KMS-11 (cell line): Measurements from ENCODE around the gene FGF14.
A peak's percentile ranks its signal among the peaks of the same experiment; 100 is the strongest.

ENCODE experiments used
- H2AFZ ChIP-seq: fragments of 200-600 bp; sonication (generic); 2 replicates; pipeline ENCODE4 v1.6.1; 2016; ENCODE audit warnings: antibody characterized with exemption, mixed run types, low read depth
- H3K27ac ChIP-seq: fragments of 200-600 bp; sonication (generic); 2 replicates; pipeline ENCODE4 v1.6.1; 2016; ENCODE audit warnings: mild to moderate bottlenecking, mixed run types
- H3K27me3 ChIP-seq: fragments of 200-600 bp; sonication (generic); 2 replicates; pipeline ENCODE4 v1.6.1; 2017; ENCODE audit warnings: mild to moderate bottlenecking, low read depth, mixed run types, moderate library complexity; ENCODE audit not compliant: insufficient read depth
- H3K36me3 ChIP-seq: fragments of 200-600 bp; sonication (generic); 2 replicates; pipeline ENCODE4 v1.6.1; 2017; ENCODE audit warnings: mild to moderate bottlenecking, mixed run types; ENCODE audit not compliant: insufficient read depth
- H3K4me1 ChIP-seq: fragments of 200-600 bp; sonication (generic); 2 replicates; pipeline ENCODE4 v1.6.1; 2016; ENCODE audit warnings: mild to moderate bottlenecking, low read depth, mixed run types; ENCODE audit not compliant: poor library complexity, severe bottlenecking
- H3K4me2 ChIP-seq: fragments of 200-600 bp; sonication (generic); 2 replicates; pipeline ENCODE4 v1.7.0; 2016; ENCODE audit warnings: mild to moderate bottlenecking, mixed run types
- H3K4me3 ChIP-seq: fragments of 200-600 bp; sonication (generic); IDR thresholded peaks from 2 replicates; pipeline ENCODE4 v1.6.1; 2017; ENCODE audit warnings: low read depth, low read length, mixed read lengths; ENCODE audit not compliant: insufficient read depth
- H3K79me2 ChIP-seq: fragments of 200-600 bp; sonication (generic); 2 replicates; pipeline ENCODE4 v1.6.1; 2016; ENCODE audit warnings: low read depth, mixed run types; ENCODE audit not compliant: insufficient read depth
- H3K9ac ChIP-seq: fragments of 200-600 bp; sonication (generic); 2 replicates; pipeline ENCODE4 v1.6.1; 2016; ENCODE audit warnings: mild to moderate bottlenecking, mixed run types
- H4K20me1 ChIP-seq: fragments of 200-600 bp; sonication (generic); 2 replicates; pipeline ENCODE4 v1.6.1; 2016; ENCODE audit warnings: mild to moderate bottlenecking, mixed run types; ENCODE audit not compliant: insufficient read depth
- TF ChIP-seq, protein P1 (sequence below): fragments of 200-600 bp; sonication (generic); conservative IDR thresholded peaks from 2 replicates; pipeline ENCODE4 v1.6.1; 2017; ENCODE audit warnings: low read depth, mild to moderate bottlenecking, antibody characterized with exemption, low read length, moderate library complexity, mixed read lengths

The FGF14 gene

DNA sequence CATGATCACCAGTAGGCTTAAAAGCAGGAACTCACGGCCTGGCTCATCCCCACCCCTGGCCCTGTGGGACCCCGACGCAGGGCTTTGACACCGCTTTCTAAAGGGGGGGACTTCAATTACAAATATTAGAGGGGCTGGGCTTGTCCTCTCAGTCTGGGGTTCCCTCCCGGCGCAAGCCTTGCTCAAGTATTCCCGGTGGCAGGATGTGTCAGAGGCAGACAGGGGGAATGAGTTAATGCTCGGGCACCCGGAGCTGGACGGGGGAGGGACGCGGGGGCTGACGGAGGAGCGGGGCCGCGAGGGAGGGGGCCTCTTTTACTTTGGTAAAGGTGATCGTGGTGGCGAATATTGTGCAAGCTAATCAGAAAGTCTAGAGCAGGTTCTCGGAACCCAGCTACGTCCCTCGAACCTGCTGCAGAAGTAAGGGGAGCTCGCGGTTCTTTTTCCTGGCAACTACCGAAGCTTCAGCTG is 1.1 kb downstream of the FGF14 start:
- Histone ChIP-seq H2AFZ (peak overlapping the region; percentile 93), H3K27me3 (no peaks in the 10 kb centered on the region), H3K4me2 (peak overlapping the region; percentile 78)

GRCh38 chr13:102399791-102400674 is 1.8 kb downstream of the FGF14 start:
- H3K27ac ChIP-seq: no peak overlapping the region
- H3K36me3 ChIP-seq: no peaks in the 10 kb centered on the region
- H3K27me3 ChIP-seq: no peaks in the 10 kb centered on the region
- H3K4me1 ChIP-seq: peaks cover 6% of the 10 kb centered on the region
- H3K4me3 ChIP-seq: no peak overlapping the region
- TF ChIP-seq, protein P1, sequence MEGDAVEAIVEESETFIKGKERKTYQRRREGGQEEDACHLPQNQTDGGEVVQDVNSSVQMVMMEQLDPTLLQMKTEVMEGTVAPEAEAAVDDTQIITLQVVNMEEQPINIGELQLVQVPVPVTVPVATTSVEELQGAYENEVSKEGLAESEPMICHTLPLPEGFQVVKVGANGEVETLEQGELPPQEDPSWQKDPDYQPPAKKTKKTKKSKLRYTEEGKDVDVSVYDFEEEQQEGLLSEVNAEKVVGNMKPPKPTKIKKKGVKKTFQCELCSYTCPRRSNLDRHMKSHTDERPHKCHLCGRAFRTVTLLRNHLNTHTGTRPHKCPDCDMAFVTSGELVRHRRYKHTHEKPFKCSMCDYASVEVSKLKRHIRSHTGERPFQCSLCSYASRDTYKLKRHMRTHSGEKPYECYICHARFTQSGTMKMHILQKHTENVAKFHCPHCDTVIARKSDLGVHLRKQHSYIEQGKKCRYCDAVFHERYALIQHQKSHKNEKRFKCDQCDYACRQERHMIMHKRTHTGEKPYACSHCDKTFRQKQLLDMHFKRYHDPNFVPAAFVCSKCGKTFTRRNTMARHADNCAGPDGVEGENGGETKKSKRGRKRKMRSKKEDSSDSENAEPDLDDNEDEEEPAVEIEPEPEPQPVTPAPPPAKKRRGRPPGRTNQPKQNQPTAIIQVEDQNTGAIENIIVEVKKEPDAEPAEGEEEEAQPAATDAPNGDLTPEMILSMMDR: no peak
- H2AFZ ChIP-seq: peak overlapping the region; percentile 93
- H3K9ac ChIP-seq: peak overlapping the region; percentile 58; the same call in 1 of the 2 replicates
- H4K20me1 ChIP-seq: no peaks in the 10 kb centered on the region
- peak overlapping the region; percentile 78; the same call in 1 of the 2 replicates for H3K4me2 ChIP-seq
- H3K79me2 ChIP-seq: no peaks in the 10 kb centered on the region

More for the DNA sequence above, 1.1 kb downstream of the FGF14 start:
- TF ChIP-seq, protein P1: no peak
- Histone ChIP-seq H3K79me2 (no peaks in the 10 kb centered on the region), H3K4me1 (peaks cover 6% of the 10 kb centered on the region), H3K27ac (no peak overlapping the region; the same call in 1 of the 2 replicates), H4K20me1 (no peaks in the 10 kb centered on the region), H3K36me3 (no peaks in the 10 kb centered on the region), H3K9ac (peak overlapping the region; percentile 58; the same call in 1 of the 2 replicates), H3K4me3 (no peak overlapping the region)

GRCh38 chr13:102395939-102396338 is 5.9 kb downstream of the FGF14 start:
- H3K27ac ChIP-seq: no peak overlapping the region
- H3K4me2 ChIP-seq: no peak overlapping the region
- H3K79me2 ChIP-seq: no peaks in the 10 kb centered on the region
- TF ChIP-seq, protein P1: no peak
- H4K20me1 ChIP-seq: no peaks in the 10 kb centered on the region
- peaks cover 6% of the 10 kb centered on the region for H3K4me1 ChIP-seq
- no peaks in the 10 kb centered on the region for H3K36me3 ChIP-seq
- H3K9ac ChIP-seq: no peak overlapping the region
- no peaks in the 10 kb centered on the region for H3K27me3 ChIP-seq
- no peak overlapping the region for H2AFZ ChIP-seq
- H3K4me3 ChIP-seq: no peak overlapping the region

- no peak overlapping the region for H3K4me3 ChIP-seq
- no peaks in the 10 kb centered on the region for H4K20me1 ChIP-seq
- H3K9ac ChIP-seq: peak overlapping the region; percentile 81
- TF ChIP-seq, protein P1: no peak
- H3K27me3 ChIP-seq: no peaks in the 10 kb centered on the region
- peaks cover 6% of the 10 kb centered on the region for H3K4me1 ChIP-seq
- peak overlapping the region; percentile 88 for H3K4me2 ChIP-seq
- H3K36me3 ChIP-seq: no peaks in the 10 kb centered on the region
- peak overlapping the region; percentile 68 for H3K27ac ChIP-seq
- no peaks in the 10 kb centered on the region for H3K79me2 ChIP-seq
- H2AFZ ChIP-seq: peak overlapping the region; percentile 82; the same call in 1 of the 2 replicates
Observed at GRCh38 chr13:102395174-102395573, 6.7 kb downstream of the FGF14 start.
